GM23338 (cell line): ENCODE data around the gene CBFA2T3. TPM values are rescaled to one million over a fixed set of nuclear protein-coding genes. Genes with fewer than 3 reads are reported as not detected.

ENCODE experiments used
- ATAC-seq: fragments of 200-7000 bp; cut with Tn5 transposase; 3 replicates; pipeline ENCODE4 v1.9.1; 2020
- DNase-seq: peaks from one replicate; pipeline ENCODE4 v3.0.0-alpha.2; 2015; ENCODE audit warnings: low spot score
- H2AFZ ChIP-seq: fragments of 200-600 bp; sonication (generic); 2 replicates; pipeline ENCODE4 v1.8.0; 2016; ENCODE audit warnings: antibody characterized with exemption, mild to moderate bottlenecking, moderate library complexity
- H3F3A ChIP-seq: fragments of 200-600 bp; sonication (generic); replicated peaks from 2 replicates; pipeline ENCODE4 v1.8.0; 2017; ENCODE audit warnings: antibody characterized with exemption, mixed run types, low read depth
- H3K27ac ChIP-seq: fragments of 200-600 bp; sonication (generic); 2 replicates; pipeline ENCODE4 v1.6.1; 2016; ENCODE audit warnings: low read depth
- H3K27me3 ChIP-seq: fragments of 200-600 bp; sonication (generic); 2 replicates; pipeline ENCODE4 v1.8.0; 2016; ENCODE audit warnings: mild to moderate bottlenecking, mixed run types, moderate library complexity; ENCODE audit not compliant: insufficient read depth
- H3K36me3 ChIP-seq: fragments of 200-600 bp; sonication (generic); 2 replicates; pipeline ENCODE4 v1.8.0; 2016; ENCODE audit warnings: mild to moderate bottlenecking; ENCODE audit not compliant: insufficient read depth
- H3K4me1 ChIP-seq: fragments of 200-600 bp; sonication (generic); 2 replicates; pipeline ENCODE4 v1.8.0; 2016; ENCODE audit warnings: mild to moderate bottlenecking, moderate library complexity; ENCODE audit not compliant: insufficient read depth
- H3K4me2 ChIP-seq: fragments of 200-600 bp; sonication (generic); 2 replicates; pipeline ENCODE4 v1.7.1; 2017; ENCODE audit warnings: mixed run types
- H3K4me3 ChIP-seq: fragments of 200-600 bp; sonication (generic); 2 replicates; pipeline ENCODE4 v1.6.1; 2016; ENCODE audit warnings: mixed run types
- H3K79me2 ChIP-seq: fragments of 200-600 bp; sonication (generic); replicated peaks from 2 replicates; pipeline ENCODE4 v1.8.0; 2017; ENCODE audit warnings: mild to moderate bottlenecking; ENCODE audit not compliant: insufficient read depth
- H3K9me2 ChIP-seq: fragments of 200-600 bp; sonication (generic); 2 replicates; pipeline ENCODE4 v1.8.0; 2017; ENCODE audit not compliant: insufficient read depth
- H4K20me1 ChIP-seq: fragments of 200-600 bp; sonication (generic); replicated peaks from 2 replicates; pipeline ENCODE4 v1.8.0; 2017; ENCODE audit warnings: mild to moderate bottlenecking; ENCODE audit not compliant: insufficient read depth
- H3K27ac Mint-ChIP-seq: 2 replicates; pipeline ENCODE4 v1.8.0; 2020; ENCODE audit warnings: inconsistent platforms, mild to moderate bottlenecking, moderate library complexity, mixed read lengths
- H3K27me3 Mint-ChIP-seq: 3 replicates; pipeline ENCODE4 v1.8.0; 2022; ENCODE audit warnings: low read depth, mild to moderate bottlenecking, moderate library complexity, mixed read lengths, inconsistent platforms; ENCODE audit not compliant: insufficient read depth, poor library complexity
- H3K36me3 Mint-ChIP-seq: 3 replicates; pipeline ENCODE4 v1.8.0; 2021; ENCODE audit warnings: low read depth, mild to moderate bottlenecking, inconsistent platforms, moderate library complexity, mixed read lengths
- H3K4me1 Mint-ChIP-seq: 3 replicates; pipeline ENCODE4 v1.8.0; 2020; ENCODE audit warnings: mild to moderate bottlenecking, inconsistent platforms, mixed read lengths
- H3K4me3 Mint-ChIP-seq: 3 replicates; pipeline ENCODE4 v1.8.0; 2021; ENCODE audit warnings: moderate library complexity, mild to moderate bottlenecking, inconsistent platforms, mixed read lengths
- H3K9me3 Mint-ChIP-seq: 3 replicates; pipeline ENCODE4 v1.8.0; 2020; ENCODE audit warnings: moderate library complexity, mild to moderate bottlenecking, inconsistent platforms, mixed read lengths
- CTCF ChIP-seq, 2 experiments: fragments of 200-600 bp in 1 of 2; sonication (generic) in 1 of 2; conservative IDR thresholded peaks; 2 replicates each; pipeline versions ENCODE4 v1.5.1 to v1.6.1; 2016 to 2017; ENCODE audit warnings: antibody characterized with exemption in 2 of 2, low read depth in 2 of 2, mild to moderate bottlenecking in 2 of 2, moderate library complexity in 1 of 2
- ETS1 ChIP-seq: IDR thresholded peaks from 2 replicates; pipeline ENCODE4 v1.6.1; 2016; ENCODE audit warnings: antibody characterized with exemption
- EZH2 ChIP-seq: fragments of 200-600 bp; sonication (generic); IDR thresholded peaks from one replicate; pipeline ENCODE4 v1.8.0; 2017; ENCODE audit warnings: antibody characterized with exemption, mild to moderate bottlenecking, low read depth; ENCODE audit not compliant: unreplicated experiment
- EZH2phosphoT487 ChIP-seq: fragments of 200-600 bp; sonication (generic); IDR thresholded peaks from one replicate; pipeline ENCODE4 v1.8.1; 2018; ENCODE audit warnings: antibody characterized with exemption; ENCODE audit not compliant: unreplicated experiment
- JUNB ChIP-seq: IDR thresholded peaks from one replicate; pipeline ENCODE4 v1.6.1; 2016; ENCODE audit warnings: antibody characterized with exemption; ENCODE audit not compliant: unreplicated experiment
- NANOG ChIP-seq: IDR thresholded peaks from 2 replicates; pipeline ENCODE4 v1.6.1; 2016; ENCODE audit warnings: antibody characterized with exemption, borderline replicate concordance
- REST ChIP-seq: IDR thresholded peaks from one replicate; pipeline ENCODE4 v1.6.1; 2018; ENCODE audit warnings: antibody characterized with exemption; ENCODE audit not compliant: unreplicated experiment
- ZNF114 ChIP-seq: fragments of 250-450 bp; sonication (Bioruptor Pico); IDR thresholded peaks from 2 replicates; pipeline ENCODE4 v1.5.0; 2020; ENCODE audit warnings: mild to moderate bottlenecking, moderate library complexity
- ZNF331 ChIP-seq: fragments of 250-450 bp; sonication (Bioruptor Pico); IDR thresholded peaks from 2 replicates; pipeline ENCODE4 v1.5.0; 2020; ENCODE audit warnings: low read depth, mild to moderate bottlenecking, moderate library complexity
- polyA plus RNA-seq: library from polyadenylated mRNA; unstranded; fragments of >200 nt; fragmentation: Nextera tagmentation; extraction: Ambion mirVana; gene quantifications from 2 replicates; pipeline ENCODE4 v1.2.1, GENCODE V29; 2016
- total RNA-seq: library from RNA; depleted of rRNA; stranded (reverse); fragments of >200 nt; shearing (Covaris generic); gene quantifications from 2 replicates; pipeline ENCODE4 v1.2.3, GENCODE V29; 2014

Gene CBFA2T3
- total and polyA plus RNA-seq, 2 experiments from 2014 or later = 0.87 to 1.5 TPM

- H3K9me3 Mint-ChIP-seq = peaks cover 12% of the 10 kb centered on the region; the same call in 2 of the 3 replicates
- TF ChIP-seq ZNF331 (CRISPR knock-in tag) (no peak), REST (no peak), JUNB (no peak), CTCF (conservative IDR thresholded peaks at IDR 0.05; ENCODE audit: low read depth in 2 of 2) (no peak), EZH2 (no peak), ETS1 (no peak), EZH2phosphoT487 (no peak), ZNF114 (CRISPR knock-in tag) (no peak), NANOG (no peak)
- ATAC-seq = no peak
- no peak overlapping the region for H3K4me2 ChIP-seq
- H3K36me3 Mint-ChIP-seq = no peaks in the 10 kb centered on the region
- H3K27ac Mint-ChIP-seq = no peak overlapping the region
- no peaks in the 10 kb centered on the region for H3K79me2 ChIP-seq
- no peaks in the 10 kb centered on the region for H3F3A ChIP-seq
- DNase-seq = no peak
- no peak overlapping the region for H3K27ac ChIP-seq
- H3K4me3 ChIP-seq = no peak overlapping the region
- H4K20me1 ChIP-seq = no peaks in the 10 kb centered on the region
- H3K27me3 Mint-ChIP-seq = peaks cover 26% of the 10 kb centered on the region
- H3K9me2 ChIP-seq = no peaks in the 10 kb centered on the region
- H3K36me3 ChIP-seq = no peaks in the 10 kb centered on the region
- peaks cover 8% of the 10 kb centered on the region for H3K4me1 Mint-ChIP-seq
- H3K4me1 ChIP-seq = no peaks in the 10 kb centered on the region
- H3K4me3 Mint-ChIP-seq = no peak overlapping the region
- H3K27me3 ChIP-seq = no peaks in the 10 kb centered on the region
- no peak overlapping the region for H2AFZ ChIP-seq
These were observed 28.4 kb upstream of the CBFA2T3 start for GRCh38 chr16:89005201-89006035.
